ENCODE results near the gene NR2F1-AS1.

GRCh38 chr5:93436083-93436482 lies 144.9 kb downstream of the NR2F1-AS1 start:
- TF ChIP-seq CTCF (IDR thresholded peaks at IDR 0.05; ENCODE audit: low read depth, low read length, missing input control): no peak
- TF ChIP-seq REST (IDR thresholded peaks at IDR 0.05): no peak
- no peak for TF ChIP-seq YY1 (IDR thresholded peaks at IDR 0.05)
- no peak for TF ChIP-seq SP1 (IDR thresholded peaks at IDR 0.05)
- no peak for TF ChIP-seq JUND (IDR thresholded peaks at IDR 0.05)
- TF ChIP-seq, protein P1, sequence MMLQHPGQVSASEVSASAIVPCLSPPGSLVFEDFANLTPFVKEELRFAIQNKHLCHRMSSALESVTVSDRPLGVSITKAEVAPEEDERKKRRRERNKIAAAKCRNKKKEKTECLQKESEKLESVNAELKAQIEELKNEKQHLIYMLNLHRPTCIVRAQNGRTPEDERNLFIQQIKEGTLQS (IDR thresholded peaks at IDR 0.05): no peak
- TF ChIP-seq RAD21 (IDR thresholded peaks at IDR 0.05): no peak
- no peak for TF ChIP-seq RXRA (IDR thresholded peaks at IDR 0.05)
- TF ChIP-seq TAF1 (conservative IDR thresholded peaks at IDR 0.05): no peak
- TF ChIP-seq, protein P2, sequence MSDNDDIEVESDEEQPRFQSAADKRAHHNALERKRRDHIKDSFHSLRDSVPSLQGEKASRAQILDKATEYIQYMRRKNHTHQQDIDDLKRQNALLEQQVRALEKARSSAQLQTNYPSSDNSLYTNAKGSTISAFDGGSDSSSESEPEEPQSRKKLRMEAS (IDR thresholded peaks at IDR 0.05): no peak
- TF ChIP-seq GABPA (IDR thresholded peaks at IDR 0.05 in 1 of 2, conservative IDR thresholded peaks at IDR 0.05 in 1 of 2): no peak
- TF ChIP-seq EGR1 (IDR thresholded peaks at IDR 0.05; ENCODE audit: low read depth in 2 of 2): no peak
